H9 (cell line): ENCODE results near the gene RIPOR1. TPM values are rescaled to one million over a fixed set of nuclear protein-coding genes. Genes with fewer than 3 reads are reported as not detected.

Experiments used
- DNase-seq: peaks from one replicate; pipeline ENCODE4 v3.0.0-alpha.2; 2017
- H2AFZ ChIP-seq: one replicate; pipeline ENCODE4 v1.6.1; 2013; ENCODE audit warnings: mild to moderate bottlenecking, low read length, control low read depth, moderate library complexity
- H2AK5ac ChIP-seq: 2 replicates; pipeline ENCODE4 v1.6.1; 2013; ENCODE audit warnings: low read length, control low read depth, mixed read lengths; ENCODE audit not compliant: insufficient read length
- H2BK120ac ChIP-seq: one replicate; pipeline ENCODE4 v1.6.1; 2013; ENCODE audit warnings: low read depth, mild to moderate bottlenecking, low read length, control low read depth, inconsistent platforms; ENCODE audit not compliant: poor library complexity, severe bottlenecking
- H2BK12ac ChIP-seq: 2 replicates; pipeline ENCODE4 v1.6.1; 2013; ENCODE audit warnings: low read length, control low read depth, mixed read lengths, low read depth; ENCODE audit not compliant: insufficient read length
- H2BK15ac ChIP-seq: 2 replicates; pipeline ENCODE4 v1.6.1; 2013; ENCODE audit warnings: low read depth, low read length, control low read depth
- H2BK20ac ChIP-seq: one replicate; pipeline ENCODE4 v1.6.1; 2013; ENCODE audit warnings: low read depth, mild to moderate bottlenecking, low read length, control low read depth, inconsistent platforms; ENCODE audit not compliant: poor library complexity, severe bottlenecking
- H2BK5ac ChIP-seq: 2 replicates; pipeline ENCODE4 v1.6.1; 2013; ENCODE audit warnings: low read length, control low read depth, mixed read lengths; ENCODE audit not compliant: insufficient read length
- H3K14ac ChIP-seq: 2 replicates; pipeline ENCODE4 v1.6.1; 2013; ENCODE audit warnings: low read length, control low read depth; ENCODE audit not compliant: insufficient read depth
- H3K18ac ChIP-seq: 2 replicates; pipeline ENCODE4 v1.6.1; 2013; ENCODE audit warnings: low read depth, mild to moderate bottlenecking, mixed read lengths, low read length, control low read depth; ENCODE audit not compliant: insufficient read length
- H3K23ac ChIP-seq: 2 replicates; pipeline ENCODE4 v1.6.1; 2013; ENCODE audit warnings: low read length, control low read depth, mixed read lengths, low read depth; ENCODE audit not compliant: insufficient read length
- H3K23me2 ChIP-seq: 2 replicates; pipeline ENCODE4 v1.6.1; 2013; ENCODE audit warnings: low read depth, mild to moderate bottlenecking, mixed read lengths, low read length, control low read depth; ENCODE audit not compliant: insufficient read length, poor library complexity, severe bottlenecking
- H3K27ac ChIP-seq: 2 replicates; pipeline ENCODE4 v1.5.1; 2013; ENCODE audit warnings: low read length, control low read depth, mixed read lengths, low read depth; ENCODE audit not compliant: insufficient read length
- H3K27me3 ChIP-seq: 2 replicates; pipeline ENCODE4 v1.6.1; 2013; ENCODE audit warnings: low read length, control low read depth, inconsistent platforms; ENCODE audit not compliant: insufficient read depth
- H3K4ac ChIP-seq: 2 replicates; pipeline ENCODE4 v1.6.1; 2013; ENCODE audit warnings: low read depth, mild to moderate bottlenecking, control low read depth, inconsistent platforms, low read length, moderate library complexity
- H3K4me1 ChIP-seq: 2 replicates; pipeline ENCODE4 v1.6.1; 2013; ENCODE audit warnings: low read length, control low read depth, inconsistent platforms; ENCODE audit not compliant: insufficient read depth
- H3K4me2 ChIP-seq: 2 replicates; pipeline ENCODE4 v1.6.1; 2013; ENCODE audit warnings: low read length, control low read depth, mixed read lengths; ENCODE audit not compliant: insufficient read length, insufficient read depth
- H3K56ac ChIP-seq: 2 replicates; pipeline ENCODE4 v1.6.1; 2013; ENCODE audit warnings: low read depth, mild to moderate bottlenecking, mixed read lengths, low read length, control low read depth; ENCODE audit not compliant: insufficient read length
- H3K79me1 ChIP-seq: 2 replicates; pipeline ENCODE4 v1.6.1; 2013; ENCODE audit warnings: low read depth, mild to moderate bottlenecking, moderate library complexity, low read length, control low read depth, inconsistent platforms; ENCODE audit not compliant: insufficient read depth, poor library complexity, severe bottlenecking
- H3K79me2 ChIP-seq: 2 replicates; pipeline ENCODE4 v1.6.1; 2013; ENCODE audit warnings: low read length, control low read depth, inconsistent platforms; ENCODE audit not compliant: insufficient read depth
- H3K9ac ChIP-seq: 2 replicates; pipeline ENCODE4 v1.6.1; 2013; ENCODE audit warnings: low read length, control low read depth, mixed read lengths; ENCODE audit not compliant: insufficient read length; ENCODE audit errors: extremely low read depth
- H3K9me3 ChIP-seq: one replicate; pipeline ENCODE4 v1.6.1; 2013; ENCODE audit warnings: low read depth, low read length, inconsistent platforms; ENCODE audit not compliant: control insufficient read depth
- H3T11ph ChIP-seq: one replicate; pipeline ENCODE4 v1.6.1; 2013; ENCODE audit warnings: mild to moderate bottlenecking, low read length, control low read depth, inconsistent platforms
- H4K20me1 ChIP-seq: one replicate; pipeline ENCODE4 v1.6.1; 2013; ENCODE audit not compliant: control insufficient read depth, insufficient read length, insufficient read depth
- H4K5ac ChIP-seq: 2 replicates; pipeline ENCODE4 v1.6.1; 2013; ENCODE audit warnings: low read depth, mild to moderate bottlenecking, mixed read lengths, low read length, control low read depth; ENCODE audit not compliant: insufficient read length
- H4K8ac ChIP-seq: replicated peaks from 2 replicates; pipeline ENCODE4 v1.6.1; 2013; ENCODE audit warnings: low read length, control low read depth, mixed read lengths, low read depth; ENCODE audit not compliant: insufficient read length
- H4K91ac ChIP-seq: 2 replicates; pipeline ENCODE4 v1.6.1; 2013; ENCODE audit warnings: low read depth, mild to moderate bottlenecking, moderate library complexity, mixed read lengths, low read length, control low read depth; ENCODE audit not compliant: insufficient read length
- H3K27ac Mint-ChIP-seq, 3 experiments: 2 replicates in 2 of 3; 3 replicates in 1 of 3; pipeline ENCODE4 v1.8.0; 2020 to 2021; ENCODE audit warnings: mixed read lengths in 3 of 3, mild to moderate bottlenecking in 1 of 3, moderate library complexity in 1 of 3
- H3K27me3 Mint-ChIP-seq: 2 replicates; pipeline ENCODE4 v1.8.0; 2021; ENCODE audit warnings: low read depth, mild to moderate bottlenecking, moderate library complexity, mixed read lengths
- H3K36me3 Mint-ChIP-seq, 3 experiments: 2 replicates in 2 of 3; 3 replicates in 1 of 3; pipeline ENCODE4 v1.8.0; 2020 to 2021; ENCODE audit warnings: low read depth in 3 of 3, mixed read lengths in 3 of 3; ENCODE audit not compliant: insufficient read depth in 1 of 3
- H3K4me1 Mint-ChIP-seq, 2 experiments: 2 replicates each; pipeline ENCODE4 v1.8.0; 2020; ENCODE audit warnings: mixed read lengths in 2 of 2
- H3K4me3 Mint-ChIP-seq, 2 experiments: 2 replicates in 1 of 2; 3 replicates in 1 of 2; pipeline ENCODE4 v1.8.0; 2020 to 2021; ENCODE audit warnings: mild to moderate bottlenecking in 2 of 2, mixed read lengths in 2 of 2, moderate library complexity in 1 of 2
- H3K9me3 Mint-ChIP-seq, 2 experiments: 2 replicates in 1 of 2; 3 replicates in 1 of 2; pipeline ENCODE4 v1.8.0; 2020; ENCODE audit warnings: mild to moderate bottlenecking in 2 of 2, mixed read lengths in 2 of 2, moderate library complexity in 1 of 2
- WGBS: extraction: QIAGEN DNeasy Blood & Tissue Kit; methylation state at CpG from one replicate; pipeline ENCODE4 v1.1.7; 2013; ENCODE audit warnings: missing lambda C conversion rate, low lambda C conversion rate, mixed read lengths; ENCODE audit not compliant: insufficient read length; ENCODE audit errors: extremely low coverage; 5-methylcytosine and 5-hydroxymethylcytosine counted together
- total RNA-seq: library from RNA; stranded (reverse); gene quantifications from 2 replicates; pipeline ENCODE4 v1.2.1, GENCODE V29; 2021
- TF ChIP-seq, protein P1 (sequence below): fragments of 200-600 bp; sonication (generic); conservative IDR thresholded peaks from 3 replicates; pipeline ENCODE4 v1.8.0; 2021; ENCODE audit warnings: antibody characterized with exemption, mild to moderate bottlenecking

The RIPOR1 gene
- total RNA-seq, 1 experiment from 2014 or later, result 14.3 TPM

DNA sequence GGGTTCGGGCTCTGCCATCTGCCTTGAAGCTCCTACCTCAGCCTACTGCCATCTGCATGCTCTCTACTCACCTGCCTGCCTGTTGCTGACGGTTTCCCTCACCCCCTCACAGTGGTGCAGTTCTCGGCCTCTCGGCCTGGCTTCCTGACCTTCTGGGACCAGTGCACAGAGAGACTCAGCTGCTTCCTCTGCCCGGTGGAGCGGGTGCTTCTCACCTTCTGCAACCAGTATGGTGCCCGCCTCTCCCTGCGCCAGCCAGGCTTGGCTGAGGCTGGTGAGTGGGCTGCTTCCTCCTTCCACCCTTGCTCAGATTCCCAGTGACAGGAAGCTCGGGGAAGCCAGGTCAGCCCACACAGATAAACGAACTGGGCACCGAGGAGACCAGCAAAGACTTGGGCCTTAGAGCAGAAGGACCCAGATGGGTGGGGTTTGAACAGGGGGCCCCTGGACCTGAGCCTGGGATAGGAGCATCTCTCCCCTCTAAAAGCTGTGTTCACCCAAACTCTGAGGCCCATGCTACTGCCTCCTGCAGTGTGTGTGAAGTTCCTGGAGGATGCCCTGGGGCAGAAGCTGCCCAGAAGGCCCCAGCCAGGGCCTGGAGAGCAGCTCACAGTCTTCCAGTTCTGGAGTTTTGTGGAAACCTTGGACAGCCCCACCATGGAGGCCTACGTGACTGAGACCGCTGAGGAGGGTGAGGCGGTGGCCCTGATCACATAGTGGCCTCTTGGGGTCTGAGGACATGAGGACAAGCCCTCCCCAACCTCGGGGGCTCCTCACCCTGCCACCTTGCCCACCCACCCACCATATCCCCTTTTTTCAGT lies 16.4 kb downstream of the RIPOR1 start:
- no peaks in the 10 kb centered on the region for H4K20me1 ChIP-seq
- no peak overlapping the region; the same call in 1 of the 2 replicates for H3K14ac ChIP-seq
- no peak overlapping the region for H3K18ac ChIP-seq
- no peak overlapping the region for H2BK120ac ChIP-seq
- H3K23me2 ChIP-seq, result no peaks in the 10 kb centered on the region
- H3K27me3 ChIP-seq, result no peaks in the 10 kb centered on the region; the same call in 1 of the 2 replicates
- no peak overlapping the region for H3K4ac ChIP-seq
- no CpG with 5 or more reads among the region's 15 CpGs for WGBS
- no peak overlapping the region for H3K4me2 ChIP-seq
- no peak overlapping the region for H2BK12ac ChIP-seq
- Mint-ChIP-seq H3K4me1 (peaks cover 5 to 16% of the 10 kb centered on the region in 2 experiments; a peak in 3 of 4 replicates), H3K4me3 (no peak overlapping the region), H3K27me3 (peaks cover 24% of the 10 kb centered on the region), H3K36me3 (peaks cover 2 to 15% (median 13%) of the 10 kb centered on the region in 3 experiments; a peak in 6 of 7 replicates), H3K9me3 (no peaks in the 10 kb centered on the region; a peak in 1 of 5 replicates), H3K27ac (no peak overlapping the region)
- H3K23ac ChIP-seq, result no peak overlapping the region
- no peak overlapping the region for H4K5ac ChIP-seq
- H3K9ac ChIP-seq, result no peak overlapping the region
- H3T11ph ChIP-seq, result no peak overlapping the region
- H2BK5ac ChIP-seq, result no peak overlapping the region
- H2BK20ac ChIP-seq, result no peak overlapping the region
- no peak overlapping the region for H2BK15ac ChIP-seq
- no peak overlapping the region for H2AFZ ChIP-seq
- H3K79me1 ChIP-seq, result no peaks in the 10 kb centered on the region
- H4K8ac ChIP-seq, result no peak overlapping the region
- no peaks in the 10 kb centered on the region for H3K79me2 ChIP-seq
- no peak overlapping the region for H2AK5ac ChIP-seq
- DNase-seq, result no peak
- no peaks in the 10 kb centered on the region; the same call in 1 of the 2 replicates for H3K4me1 ChIP-seq
- H3K27ac ChIP-seq, result no peak overlapping the region
- no peak overlapping the region for H4K91ac ChIP-seq
- TF ChIP-seq, protein P1, sequence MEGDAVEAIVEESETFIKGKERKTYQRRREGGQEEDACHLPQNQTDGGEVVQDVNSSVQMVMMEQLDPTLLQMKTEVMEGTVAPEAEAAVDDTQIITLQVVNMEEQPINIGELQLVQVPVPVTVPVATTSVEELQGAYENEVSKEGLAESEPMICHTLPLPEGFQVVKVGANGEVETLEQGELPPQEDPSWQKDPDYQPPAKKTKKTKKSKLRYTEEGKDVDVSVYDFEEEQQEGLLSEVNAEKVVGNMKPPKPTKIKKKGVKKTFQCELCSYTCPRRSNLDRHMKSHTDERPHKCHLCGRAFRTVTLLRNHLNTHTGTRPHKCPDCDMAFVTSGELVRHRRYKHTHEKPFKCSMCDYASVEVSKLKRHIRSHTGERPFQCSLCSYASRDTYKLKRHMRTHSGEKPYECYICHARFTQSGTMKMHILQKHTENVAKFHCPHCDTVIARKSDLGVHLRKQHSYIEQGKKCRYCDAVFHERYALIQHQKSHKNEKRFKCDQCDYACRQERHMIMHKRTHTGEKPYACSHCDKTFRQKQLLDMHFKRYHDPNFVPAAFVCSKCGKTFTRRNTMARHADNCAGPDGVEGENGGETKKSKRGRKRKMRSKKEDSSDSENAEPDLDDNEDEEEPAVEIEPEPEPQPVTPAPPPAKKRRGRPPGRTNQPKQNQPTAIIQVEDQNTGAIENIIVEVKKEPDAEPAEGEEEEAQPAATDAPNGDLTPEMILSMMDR, result no peak
- H3K9me3 ChIP-seq, result no peaks in the 10 kb centered on the region
- H3K56ac ChIP-seq, result no peak overlapping the region
